SJSA1 (cell line): ENCODE results near the gene KRT16. TPM values are rescaled to one million over a fixed set of nuclear protein-coding genes. Genes with fewer than 3 reads are reported as not detected.
"Not testable (repeated sequence)": the region's sequence is repeated elsewhere in the genome, so short reads cannot be mapped to it uniquely, and the experiment has no call there.

ENCODE experiments used
- DNase-seq, 2 experiments: peaks; one replicate each; pipeline ENCODE4 v3.0.0-alpha.2; 2015 to 2020; ENCODE audit warnings: low spot score in 2 of 2, low read depth in 1 of 2
- H3K27ac ChIP-seq: fragments of 250-450 bp; sonication (Bioruptor Pico); 2 replicates; pipeline ENCODE4 v1.5.1; 2020; ENCODE audit warnings: mild to moderate bottlenecking, moderate library complexity
- H3K27me3 ChIP-seq: fragments of 250-450 bp; sonication (Bioruptor Pico); replicated peaks from 2 replicates; pipeline ENCODE4 v1.5.1; 2020; ENCODE audit warnings: mild to moderate bottlenecking, moderate library complexity
- H3K36me3 ChIP-seq: fragments of 250-450 bp; sonication (Bioruptor Pico); 2 replicates; pipeline ENCODE4 v1.5.1; 2020; ENCODE audit warnings: mild to moderate bottlenecking
- H3K4me1 ChIP-seq: fragments of 250-450 bp; sonication (Bioruptor Pico); replicated peaks from 2 replicates; pipeline ENCODE4 v1.6.1; 2021; ENCODE audit warnings: mild to moderate bottlenecking
- H3K4me3 ChIP-seq: fragments of 250-450 bp; sonication (Bioruptor Pico); 2 replicates; pipeline ENCODE4 v1.5.1; 2020; ENCODE audit warnings: mild to moderate bottlenecking
- H3K9me3 ChIP-seq: fragments of 250-450 bp; sonication (Bioruptor Pico); replicated peaks from 2 replicates; pipeline ENCODE4 v1.5.1; 2020; ENCODE audit warnings: mild to moderate bottlenecking
- total RNA-seq: library from RNA; depleted of rRNA; stranded (reverse); fragments of >200 nt; shearing (Covaris generic); gene quantifications from 2 replicates; pipeline ENCODE4 v1.2.3, GENCODE V29; 2014

Gene KRT16
- total RNA-seq, 1 experiment from 2014 or later: 0.37 TPM

GRCh38 chr17:41600318-41600717, 12.2 kb downstream of the KRT16 start:
- Histone ChIP-seq H3K27me3 (no peaks in the 10 kb centered on the region), H3K36me3 (no peaks in the 10 kb centered on the region), H3K4me1 (peaks cover 8% of the 10 kb centered on the region; the same call in 1 of the 2 replicates), H3K27ac (no peak overlapping the region), H3K9me3 (no peaks in the 10 kb centered on the region), H3K4me3 (no peak overlapping the region)
- no peak for DNase-seq

DNA sequence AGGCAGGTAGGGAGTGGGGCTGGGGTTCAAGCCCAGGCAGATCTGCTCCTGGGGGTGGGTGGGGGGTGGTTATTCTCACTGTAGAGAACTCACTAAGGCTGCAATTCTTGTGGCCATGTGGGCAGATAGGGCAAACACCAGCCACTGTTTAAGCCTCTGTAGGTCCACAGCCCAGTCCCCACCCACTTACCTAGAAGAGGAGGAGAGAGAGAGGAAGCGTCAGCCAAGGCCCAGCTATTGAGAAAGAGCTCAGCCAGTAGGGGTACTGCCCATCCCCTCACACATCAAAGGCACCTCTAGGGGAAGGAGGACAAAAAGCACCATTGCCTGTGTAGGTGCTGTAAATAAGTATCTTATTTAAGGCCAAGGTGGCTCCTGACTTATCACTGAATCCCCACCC, 12.9 kb downstream of the KRT16 start:
- H3K36me3 ChIP-seq: no peaks in the 10 kb centered on the region
- no peak overlapping the region for H3K4me3 ChIP-seq
- H3K9me3 ChIP-seq: no peaks in the 10 kb centered on the region
- H3K4me1 ChIP-seq: peaks cover 8% of the 10 kb centered on the region; the same call in 1 of the 2 replicates
- no peak overlapping the region for H3K27ac ChIP-seq
- DNase-seq: no peak
- no peaks in the 10 kb centered on the region for H3K27me3 ChIP-seq

DNA sequence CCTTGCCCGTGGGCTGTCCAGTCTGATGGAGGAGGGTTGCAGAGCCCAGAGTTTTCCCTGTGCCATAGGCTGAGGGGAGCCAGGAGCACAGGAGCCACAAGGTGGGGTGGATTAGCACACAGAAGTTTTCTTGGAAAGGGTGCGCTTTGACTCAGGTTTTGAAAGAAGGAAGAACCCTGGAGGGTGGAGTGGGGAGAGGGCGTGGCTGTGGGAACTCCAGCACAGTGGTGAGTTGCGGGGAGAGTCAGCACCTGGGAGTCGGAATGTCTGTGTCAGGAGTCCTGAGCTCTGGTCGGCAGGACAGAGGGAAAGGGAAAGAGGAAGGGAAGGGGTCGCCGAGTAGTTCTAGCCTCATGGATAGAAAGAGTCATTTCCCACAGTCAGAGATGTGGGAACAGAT, 17.0 kb downstream of the KRT16 start:
- no peaks in the 10 kb centered on the region for H3K27me3 ChIP-seq
- H3K27ac ChIP-seq: no peak overlapping the region
- no peak overlapping the region for H3K4me3 ChIP-seq
- H3K36me3 ChIP-seq: no peaks in the 10 kb centered on the region
- H3K4me1 ChIP-seq: no peaks in the 10 kb centered on the region
- DNase-seq: no peak
- no peaks in the 10 kb centered on the region for H3K9me3 ChIP-seq

DNA sequence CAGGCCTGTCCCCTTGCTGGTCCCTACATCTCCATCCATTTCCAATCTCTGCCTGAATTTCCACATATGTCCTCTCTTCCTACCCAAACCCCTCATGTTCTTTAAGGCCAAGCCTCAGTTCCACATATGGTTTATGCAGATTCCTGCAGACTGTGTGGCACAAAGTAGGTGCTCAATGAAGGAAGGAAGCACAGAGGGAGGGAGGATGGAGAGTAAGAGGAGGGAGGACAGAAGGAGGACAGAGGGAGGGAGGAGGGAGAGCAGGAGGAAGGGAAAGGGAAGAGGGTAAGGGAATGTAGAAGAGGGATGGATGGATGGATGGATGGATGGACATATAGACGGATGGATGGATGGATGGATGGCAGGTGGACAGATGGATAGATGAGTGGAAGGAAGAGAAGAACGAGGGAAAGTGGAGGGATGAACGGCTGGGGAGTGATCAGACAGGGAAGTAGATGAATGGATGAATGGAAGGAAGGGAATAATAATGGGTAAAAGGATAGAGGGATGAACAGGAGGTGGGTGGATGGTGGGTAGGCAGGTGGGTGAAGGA, 18.1 kb downstream of the KRT16 start:
- Histone ChIP-seq H3K4me1 (no peaks in the 10 kb centered on the region), H3K4me3 (no peak overlapping the region), H3K27ac (no peak overlapping the region), H3K36me3 (no peaks in the 10 kb centered on the region), H3K27me3 (no peaks in the 10 kb centered on the region), H3K9me3 (no peaks in the 10 kb centered on the region)
- no peak for DNase-seq

DNA sequence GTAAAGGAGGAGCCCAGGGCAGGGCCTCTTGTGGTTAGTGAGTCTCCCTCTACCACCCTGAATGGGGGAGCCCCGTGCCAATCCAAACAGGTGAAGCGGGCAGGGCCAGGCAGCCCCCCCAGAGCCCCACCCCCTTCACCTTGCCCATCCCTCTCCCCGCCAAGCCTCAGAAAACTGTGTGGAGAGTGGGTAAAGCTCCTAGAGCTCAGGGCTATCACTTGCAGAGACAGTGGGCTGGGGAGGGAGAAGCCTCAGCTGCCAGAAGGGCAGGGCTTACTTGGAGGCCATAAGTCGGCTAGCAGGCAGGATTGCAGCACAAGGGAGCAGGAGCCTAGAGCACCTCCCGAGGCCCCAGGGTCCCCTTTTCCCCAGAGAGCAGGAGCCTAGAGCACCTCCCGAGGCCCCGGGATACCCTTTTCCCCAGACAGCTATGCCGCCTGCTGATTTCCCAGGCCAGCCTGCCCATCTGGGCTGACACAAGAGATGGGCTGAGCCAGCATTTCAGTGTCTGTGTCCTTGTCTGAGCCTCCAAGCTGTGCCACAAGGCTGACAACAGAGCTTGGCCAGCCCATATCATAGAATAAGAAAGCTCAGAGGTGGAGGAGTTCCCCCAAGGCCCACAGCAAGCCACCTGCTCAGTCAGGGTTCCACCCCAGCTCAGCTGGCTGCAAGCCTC, 19.1 kb downstream of the KRT16 start:
- Histone ChIP-seq H3K9me3 (no peaks in the 10 kb centered on the region), H3K27ac (no peak overlapping the region), H3K27me3 (no peaks in the 10 kb centered on the region), H3K4me3 (no peak overlapping the region), H3K36me3 (no peaks in the 10 kb centered on the region), H3K4me1 (no peaks in the 10 kb centered on the region)
- no peak for DNase-seq

DNA sequence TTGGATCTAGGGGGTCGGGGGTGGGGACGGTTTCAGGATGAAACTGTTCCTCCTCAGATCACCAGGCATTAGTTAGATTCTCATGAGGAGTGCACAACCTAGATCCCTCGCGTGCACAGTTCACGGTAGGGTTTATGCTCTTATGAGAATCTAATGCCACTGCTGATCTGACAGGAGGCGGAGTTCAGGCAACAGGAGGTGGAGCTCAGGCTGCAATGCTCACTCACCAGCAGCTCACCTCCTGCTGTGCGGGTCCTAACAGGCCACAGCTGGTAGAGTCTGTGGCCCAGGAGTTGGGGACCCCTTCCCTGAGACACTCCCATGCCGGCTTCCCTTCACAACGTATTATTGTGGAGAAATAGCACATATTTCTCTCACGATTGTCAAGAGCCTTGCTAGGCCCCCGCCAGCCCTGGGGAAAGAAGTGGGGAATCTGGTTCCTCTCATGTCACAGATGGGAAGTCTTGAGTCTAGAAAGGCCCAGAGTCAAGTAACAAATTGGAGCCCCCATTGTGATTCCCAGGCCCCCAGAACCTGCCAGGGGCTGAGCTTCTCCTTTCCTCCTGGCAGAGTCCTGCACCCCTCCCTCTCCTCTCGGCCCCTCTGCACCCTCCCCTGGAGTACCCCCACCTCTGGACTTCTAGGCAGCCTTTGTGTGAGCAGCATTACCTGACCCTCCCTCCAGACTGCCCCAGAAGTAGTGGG, 19.8 kb downstream of the KRT16 start:
- H3K27me3 ChIP-seq: no peaks in the 10 kb centered on the region
- no peaks in the 10 kb centered on the region for H3K36me3 ChIP-seq
- no peak overlapping the region for H3K4me3 ChIP-seq
- H3K27ac ChIP-seq: no peak overlapping the region
- H3K4me1 ChIP-seq: no peaks in the 10 kb centered on the region
- H3K9me3 ChIP-seq: no peaks in the 10 kb centered on the region
- no peak for DNase-seq

GRCh38 chr17:41589301-41589700, 23.3 kb downstream of the KRT16 start:
- H3K27ac ChIP-seq: no peak overlapping the region
- no peaks in the 10 kb centered on the region for H3K4me1 ChIP-seq
- no peaks in the 10 kb centered on the region for H3K36me3 ChIP-seq
- no peaks in the 10 kb centered on the region for H3K9me3 ChIP-seq
- DNase-seq: no peak
- no peaks in the 10 kb centered on the region for H3K27me3 ChIP-seq
- no peak overlapping the region for H3K4me3 ChIP-seq

- H3K36me3 ChIP-seq: no peaks in the 10 kb centered on the region
- H3K9me3 ChIP-seq: no peaks in the 10 kb centered on the region
- no peak overlapping the region for H3K27ac ChIP-seq
- no peaks in the 10 kb centered on the region for H3K27me3 ChIP-seq
- DNase-seq: no peak
- no peak overlapping the region for H3K4me3 ChIP-seq
- H3K4me1 ChIP-seq: no peaks in the 10 kb centered on the region
Observed at GRCh38 chr17:41588126-41588810, 24.3 kb downstream of the KRT16 start.

DNA sequence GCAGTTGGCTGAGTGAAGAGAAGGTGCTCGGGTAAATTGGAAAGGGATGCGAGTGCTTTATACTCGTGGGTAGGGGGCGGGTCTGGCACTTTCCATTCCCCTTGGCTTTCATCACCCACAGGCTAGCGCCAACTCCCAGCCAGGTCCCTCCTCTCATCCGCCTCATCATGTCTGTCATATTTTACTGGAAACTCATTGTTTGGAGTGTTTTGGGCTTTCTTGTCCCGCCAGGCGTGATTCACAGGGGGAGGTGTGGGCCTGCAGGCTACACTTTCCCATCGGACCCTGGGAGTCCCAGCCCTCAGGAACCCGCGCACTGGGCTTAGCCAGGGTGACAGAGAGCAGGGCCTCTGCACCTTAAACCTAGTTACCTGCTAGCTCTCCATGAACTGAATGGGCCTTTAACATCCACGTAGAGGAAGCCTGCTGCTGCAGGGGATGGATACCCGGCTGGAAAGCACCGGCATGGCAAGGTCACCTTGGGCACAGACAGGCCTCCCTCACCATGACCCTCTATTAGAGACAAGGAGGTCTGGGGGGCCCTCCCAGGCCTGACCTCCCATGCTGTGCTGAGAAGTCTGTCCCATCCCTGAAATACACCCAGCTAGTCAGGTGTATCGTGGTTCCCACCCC, 25.6 kb downstream of the KRT16 start, which contains the start of gene KRT14:
Gene KRT14, minus strand, starts transcription at position 33 of the 633 bp plus-strand sequence. CDS start 61 bp downstream, outside the sequence.
- H3K4me3 ChIP-seq: no peak within 1 kb of the TSS
- no peak for DNase-seq
- no peaks in the 10 kb centered on the region for H3K4me1 ChIP-seq
- no peak within 1 kb of the TSS for H3K27ac ChIP-seq
- no peaks in the 10 kb centered on the region for H3K9me3 ChIP-seq
- H3K27me3 ChIP-seq: no peaks in the 10 kb centered on the region
- no peaks in the 10 kb centered on the region for H3K36me3 ChIP-seq

DNA sequence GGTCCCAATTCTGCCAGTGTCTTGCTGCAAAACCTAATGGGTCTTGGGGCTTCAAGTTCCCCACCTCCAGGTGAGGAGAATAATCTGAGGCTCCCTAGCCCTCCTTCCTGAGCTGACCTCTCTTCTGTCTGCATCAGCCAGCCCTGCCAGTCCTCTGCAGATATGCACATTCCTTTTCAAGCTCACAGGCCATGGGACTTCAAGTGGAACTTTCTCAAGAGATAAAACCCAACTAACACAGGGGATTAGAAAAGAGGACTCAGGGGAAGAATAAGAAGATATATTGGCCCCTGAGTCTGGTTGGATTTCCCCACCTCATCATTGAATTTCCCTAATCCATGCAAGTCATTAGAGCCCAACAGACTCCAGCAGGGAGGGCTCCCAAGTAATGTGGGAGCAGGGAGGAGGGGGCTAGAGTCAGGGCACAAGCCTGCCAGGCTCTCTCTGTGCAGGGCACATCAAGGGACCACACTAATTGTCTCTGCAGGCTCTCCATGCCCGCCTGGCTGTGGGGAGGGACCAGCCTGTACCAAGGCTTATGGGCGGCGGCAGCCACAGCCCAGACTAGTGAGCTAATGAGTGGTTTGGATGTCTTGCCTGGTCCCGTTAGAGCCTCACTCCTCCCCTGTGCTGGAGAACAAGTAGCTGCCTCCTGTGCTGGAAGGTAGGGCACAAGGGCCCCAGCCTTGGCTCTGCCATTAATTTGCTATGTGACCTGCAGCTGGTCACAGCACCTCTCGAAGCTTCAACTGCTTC, 27.1 kb downstream of the KRT16 start:
- no peak for DNase-seq
- Histone ChIP-seq H3K27ac (no peak overlapping the region), H3K9me3 (no peaks in the 10 kb centered on the region), H3K4me1 (0 out of 2 replicates have a peak, but pooled peaks cover 3% of the 10 kb centered on the region), H3K4me3 (no peak overlapping the region), H3K36me3 (no peaks in the 10 kb centered on the region), H3K27me3 (no peaks in the 10 kb centered on the region)

DNA sequence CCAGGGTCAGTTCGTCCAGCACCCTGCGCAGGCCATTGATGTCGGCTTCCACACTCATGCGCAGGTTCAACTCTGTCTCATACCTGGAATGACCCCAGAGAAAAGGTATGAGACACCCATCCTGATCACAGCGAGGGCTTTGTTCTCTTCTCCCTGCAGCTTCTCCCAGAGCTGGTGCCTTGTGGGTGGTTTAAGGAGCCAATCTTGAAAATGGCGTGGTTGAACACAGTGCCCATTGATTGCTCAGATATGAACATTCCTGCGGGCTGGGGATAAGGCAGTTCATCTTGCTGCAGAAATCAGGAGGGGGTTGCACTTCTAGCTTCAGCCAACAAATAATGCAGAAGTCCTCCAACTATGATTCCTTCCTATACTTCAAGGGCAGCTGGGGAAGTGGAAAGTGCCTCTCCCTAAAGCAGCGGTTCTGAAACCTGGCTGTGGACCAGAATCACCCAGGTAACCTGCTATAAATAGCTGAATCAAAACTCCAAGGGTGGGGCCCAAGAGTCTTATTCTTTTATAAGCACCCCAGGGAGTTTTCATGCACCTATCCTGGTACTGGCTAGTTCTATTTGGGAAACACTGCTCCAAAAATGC, 28.1 kb downstream of the KRT16 start:
- not testable (repeated sequence) for H3K4me3 ChIP-seq, H3K27ac ChIP-seq, H3K9me3 ChIP-seq, H3K27me3 ChIP-seq, DNase-seq, H3K36me3 ChIP-seq
- peaks cover 11% of the 10 kb centered on the region for H3K4me1 ChIP-seq

DNA sequence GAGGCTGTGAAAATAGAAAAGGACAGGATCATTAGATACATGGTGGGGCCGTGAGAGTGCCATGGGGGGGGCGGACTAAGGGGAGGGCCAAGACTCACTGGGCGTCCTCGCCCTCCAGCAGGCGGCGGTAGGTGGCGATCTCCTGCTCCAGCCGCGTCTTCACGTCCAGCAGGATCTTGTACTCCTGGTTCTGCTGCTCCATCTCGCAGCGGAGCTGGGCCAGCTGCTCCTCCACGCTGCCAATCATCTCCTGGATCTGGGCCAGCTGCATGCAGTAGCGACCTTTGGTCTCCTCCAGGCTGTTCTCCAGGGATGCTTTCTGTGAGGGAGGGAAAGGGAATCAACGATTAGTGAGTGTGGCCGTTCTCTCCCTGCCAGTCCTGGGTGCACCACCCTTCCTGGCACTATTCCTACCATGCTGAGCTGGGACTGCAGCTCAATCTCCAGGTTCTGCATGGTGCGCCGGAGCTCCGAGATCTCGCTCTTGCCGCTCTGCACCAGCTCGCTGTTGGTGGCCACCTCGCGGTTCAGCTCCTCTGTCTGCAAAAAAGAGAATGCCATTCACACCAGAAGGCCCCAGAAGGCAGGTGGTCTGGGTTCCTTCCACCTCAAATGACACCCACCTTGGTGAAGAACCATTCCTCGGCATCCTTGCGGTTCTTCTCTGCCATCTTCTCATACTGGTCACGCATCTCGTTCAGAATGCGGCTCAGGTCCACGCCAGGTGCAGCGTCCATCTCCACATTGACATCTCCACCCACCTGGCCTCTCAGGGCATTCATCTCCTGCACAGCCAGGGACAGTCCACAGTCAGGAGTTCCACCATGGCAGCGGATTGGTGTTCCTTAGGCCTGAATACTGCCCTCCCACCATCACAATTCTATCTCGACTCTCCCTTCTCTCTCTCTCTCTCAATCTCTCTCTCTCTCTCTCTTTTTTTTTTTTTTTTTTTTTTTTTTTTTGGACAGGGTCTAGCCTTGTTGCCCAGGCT, 29.1 kb downstream of the KRT16 start:
- Histone ChIP-seq H3K27me3 (no peaks in the 10 kb centered on the region), H3K36me3 (no peaks in the 10 kb centered on the region), H3K4me1 (peaks cover 13% of the 10 kb centered on the region), H3K27ac (no peak overlapping the region), H3K9me3 (no peaks in the 10 kb centered on the region), H3K4me3 (no peak overlapping the region)
- DNase-seq: no peak
